Activated CD8-positive, alpha-beta memory T cell treated with anti-CD3 and anti-CD28 coated beads, Interleukin-2, amount 50 U/mL, for 24 hours (primary cell): ENCODE data around the gene ASMTL.
"Not testable (repeated sequence)": the region's sequence is repeated elsewhere in the genome, so short reads cannot be mapped to it uniquely, and the experiment has no call there.

Experiments
- DNase-seq: peaks from one replicate; pipeline ENCODE4 v3.0.0-alpha.2; 2020; ENCODE audit errors: extremely low read depth

ASMTL gene

GRCh38 chrX:1433646-1434357, 18.9 kb downstream of the ASMTL start:
- DNase-seq: no peak

GRCh38 chrX:1430451-1430850, 22.3 kb downstream of the ASMTL start:
- no peak for DNase-seq

- DNase-seq: no peak
Observed at GRCh38 chrX:1427756-1428155, 25.0 kb downstream of the ASMTL start.

- not testable (repeated sequence) for DNase-seq
Observed at GRCh38 chrX:1426321-1426720, 26.4 kb downstream of the ASMTL start.

- DNase-seq: no peak
Observed at GRCh38 chrX:1425381-1425780, 27.3 kb downstream of the ASMTL start.

- no peak for DNase-seq
Observed at GRCh38 chrX:1424147-1424851, 28.4 kb downstream of the ASMTL start.

GRCh38 chrX:1423215-1423614, 29.5 kb downstream of the ASMTL start:
- DNase-seq: no peak

GRCh38 chrX:1422135-1422465, 30.6 kb downstream of the ASMTL start:
- DNase-seq: no peak

GRCh38 chrX:1421433-1422134, 31.1 kb downstream of the ASMTL start:
- DNase-seq: no peak

GRCh38 chrX:1420371-1420770, 32.3 kb downstream of the ASMTL start:
- DNase-seq: no peak

GRCh38 chrX:1419545-1420355, 33.0 kb downstream of the ASMTL start:
- no peak for DNase-seq

GRCh38 chrX:1418901-1419544, 33.7 kb downstream of the ASMTL start:
- DNase-seq: no peak

GRCh38 chrX:1417921-1418771, 34.6 kb downstream of the ASMTL start:
- no peak for DNase-seq

GRCh38 chrX:1416965-1417760, 35.5 kb downstream of the ASMTL start:
- no peak for DNase-seq

- DNase-seq: no peak
Observed at GRCh38 chrX:1416327-1416784, 36.4 kb downstream of the ASMTL start.

GRCh38 chrX:1412551-1413161, 40.1 kb downstream of the ASMTL start:
- no peak for DNase-seq

- no peak for DNase-seq
Observed at GRCh38 chrX:1411326-1411725, 41.4 kb downstream of the ASMTL start.

GRCh38 chrX:1407035-1407434, 45.7 kb downstream of the ASMTL start:
- no peak for DNase-seq

GRCh38 chrX:1405769-1406168, 46.9 kb downstream of the ASMTL start:
- DNase-seq: not testable (repeated sequence)
